CD4-positive, alpha-beta memory T cell (primary cell): ENCODE results near the gene MLN. TPM values are rescaled to one million over a fixed set of nuclear protein-coding genes. Genes with fewer than 3 reads are reported as not detected.

ENCODE experiments used
- CTCF ChIA-PET: fragments of 350-600 bp; sonication (Branson Sonifier 250); formaldehyde crosslinking; loops from one replicate; lab custom pipeline; 2021; ENCODE audit warnings: inconsistent platforms; ENCODE audit not compliant: partially characterized antibody; lab: Charles Lee
- POLR2A ChIA-PET: fragments of 350-600 bp; sonication (Branson Sonifier 250); formaldehyde crosslinking; loops from one replicate; lab custom pipeline; 2021; ENCODE audit not compliant: partially characterized antibody; lab: Charles Lee
- DNase-seq, 5 donors: peaks; one replicate each; pipeline versions ENCODE4 v3.0.0 to v3.0.0-alpha.2; 2020 to 2022; ENCODE audit warnings: mixed read lengths in 1 of 5
- H3K27ac ChIP-seq: one replicate; pipeline ENCODE4 v1.7.0; 2013; ENCODE audit warnings: low read depth, low read length
- H3K27me3 ChIP-seq: 2 replicates; pipeline ENCODE4 v1.7.0; 2013; ENCODE audit warnings: mild to moderate bottlenecking, low read length, moderate library complexity; ENCODE audit not compliant: insufficient read depth
- H3K36me3 ChIP-seq: 2 replicates; pipeline ENCODE4 v1.7.0; 2013; ENCODE audit warnings: mild to moderate bottlenecking, low read length, moderate library complexity; ENCODE audit not compliant: insufficient read depth
- H3K4me1 ChIP-seq: 2 replicates; pipeline ENCODE4 v1.7.0; 2013; ENCODE audit warnings: mild to moderate bottlenecking, low read length, moderate library complexity; ENCODE audit not compliant: insufficient read depth
- H3K4me3 ChIP-seq, 2 donors: one replicate each; pipeline ENCODE4 v1.7.0; 2013; ENCODE audit warnings: low read length in 2 of 2, mild to moderate bottlenecking in 1 of 2
- H3K9me3 ChIP-seq, 2 donors: one replicate each; pipeline ENCODE4 v1.7.0; 2013; ENCODE audit warnings: low read length in 2 of 2, control low read depth in 1 of 2; ENCODE audit not compliant: control insufficient read depth in 1 of 2
- H3K27ac Mint-ChIP-seq, 7 donors: one replicate each; pipeline ENCODE4 v1.8.0; 2020 to 2021; ENCODE audit warnings: mixed read lengths in 7 of 7, mild to moderate bottlenecking in 6 of 7, inconsistent platforms in 3 of 7, moderate library complexity in 3 of 7
- H3K27me3 Mint-ChIP-seq, 2 donors: one replicate each; pipeline ENCODE4 v1.8.0; 2020 to 2021; ENCODE audit warnings: mixed read lengths in 2 of 2
- H3K36me3 Mint-ChIP-seq, 2 donors: one replicate each; pipeline ENCODE4 v1.8.0; 2020 to 2021; ENCODE audit warnings: mixed read lengths in 2 of 2, inconsistent platforms in 1 of 2, mild to moderate bottlenecking in 1 of 2
- H3K4me1 Mint-ChIP-seq, 4 donors: one replicate each; pipeline ENCODE4 v1.8.0; 2020 to 2021; ENCODE audit warnings: mixed read lengths in 4 of 4, mild to moderate bottlenecking in 1 of 4
- H3K4me3 Mint-ChIP-seq, 8 donors: one replicate each; pipeline ENCODE4 v1.8.0; 2020 to 2021; ENCODE audit warnings: mixed read lengths in 8 of 8, mild to moderate bottlenecking in 7 of 8, moderate library complexity in 6 of 8, inconsistent platforms in 3 of 8
- H3K9me3 Mint-ChIP-seq, 8 donors: one replicate each; pipeline ENCODE4 v1.8.0; 2020 to 2021; ENCODE audit warnings: mixed read lengths in 8 of 8, mild to moderate bottlenecking in 5 of 8, inconsistent platforms in 3 of 8, moderate library complexity in 1 of 8
- intact Hi-C: fragments of 100-400 bp; cut with micrococcal nuclease; formaldehyde crosslinking; loops from one replicate; pipeline ENCODE4 v1.15.1; 2023
- polyA plus RNA-seq, 2 donors: library from polyadenylated mRNA; unstranded; fragments of 300-500 nt; fragmentation: Illumina TruSeq; gene quantifications; one replicate each; pipeline ENCODE4 v1.2.3, GENCODE V29; 2021
- total RNA-seq, 2 experiments: library from RNA; stranded (reverse); gene quantifications; one replicate each; pipeline ENCODE4 v1.2.3, GENCODE V29; 2021

MLN gene
- total RNA-seq (not detected), polyA plus RNA-seq (not detected)

DNA sequence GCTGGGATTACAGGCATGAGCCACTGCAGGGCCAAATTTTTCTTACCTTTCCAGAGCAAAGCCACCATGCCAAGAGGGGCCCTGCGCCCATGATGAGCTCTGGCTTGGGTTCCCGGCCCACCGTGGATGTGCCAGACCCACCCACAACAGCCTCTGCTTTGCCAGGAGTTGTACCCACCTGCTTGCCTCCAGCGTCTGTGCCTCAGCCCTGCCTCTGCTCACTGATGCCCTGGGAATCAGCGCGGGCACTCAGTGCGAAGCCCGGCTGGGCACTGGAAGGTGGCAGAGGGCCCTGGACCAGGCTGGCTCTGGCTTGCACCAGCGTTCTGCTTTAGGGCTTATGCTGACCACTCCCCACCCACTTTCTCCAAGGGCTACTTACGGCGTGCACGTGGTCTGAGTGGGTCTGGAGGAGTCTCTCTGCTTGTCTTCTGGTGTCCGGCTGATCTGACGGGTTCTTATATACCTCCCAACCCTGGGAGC, at the start of gene MLN:
MLN (minus strand) TSS at position 433 of the 483 bp plus-strand sequence. CDS start 2,840 bp downstream, outside the sequence.
- Histone ChIP-seq H3K27ac (no peak within 1 kb of the TSS), H3K4me1 (peaks cover 14% of the 10 kb centered on the region), H3K9me3 (no peaks in the 10 kb centered on the region), H3K27me3 (no peaks in the 10 kb centered on the region), H3K36me3 (no peaks in the 10 kb centered on the region), H3K4me3 (no peak within 1 kb of the TSS)
- Mint-ChIP-seq H3K36me3 (no peaks in the 10 kb centered on the region), H3K9me3 (no peaks in the 10 kb centered on the region), H3K27ac (no peak within 1 kb of the TSS), H3K27me3 (peaks cover 6 to 13% of the 10 kb centered on the region in 2 donors), H3K4me3 (no peak within 1 kb of the TSS), H3K4me1 (peaks cover 10 to 24% (median 15%) of the 10 kb centered on the region in 4 donors)
- CTCF ChIA-PET = interaction anchor here (0.9 to 1.3 kb wide), 2 partner anchors 33 to 223 kb away, joined by 3 to 4 read pairs; no protein-coding TSS in a partner anchor
- DNase-seq = no peak
- intact Hi-C loops = no loop called here
- POLR2A ChIA-PET = no interaction called here

GRCh38 chr6:33853026-33853425, 49.2 kb upstream of the MLN start:
- peaks cover 9% of the 10 kb centered on the region for H3K27me3 ChIP-seq
- Mint-ChIP-seq H3K4me3 (no peak overlapping the region), H3K9me3 (peaks cover 0 to 2% (median 0%) of the 10 kb centered on the region in 8 donors), H3K36me3 (no peaks in the 10 kb centered on the region), H3K27ac (no peak overlapping the region), H3K4me1 (peaks cover 20 to 36% (median 26%) of the 10 kb centered on the region in 4 donors), H3K27me3 (peaks cover 0 to 5% of the 10 kb centered on the region in 2 donors)
- H3K4me1 ChIP-seq = peaks cover 29% of the 10 kb centered on the region
- DNase-seq = no peak
- CTCF ChIA-PET = interaction anchor here (8.8 kb wide), 1 partner anchor 173 kb away, joined by 58 read pairs; no protein-coding TSS in a partner anchor
- POLR2A ChIA-PET = no interaction called here
- intact Hi-C loops = no loop called here
- no peak overlapping the region for H3K4me3 ChIP-seq
- H3K9me3 ChIP-seq = no peaks in the 10 kb centered on the region
- H3K27ac ChIP-seq = no peak overlapping the region
- no peaks in the 10 kb centered on the region for H3K36me3 ChIP-seq

DNA sequence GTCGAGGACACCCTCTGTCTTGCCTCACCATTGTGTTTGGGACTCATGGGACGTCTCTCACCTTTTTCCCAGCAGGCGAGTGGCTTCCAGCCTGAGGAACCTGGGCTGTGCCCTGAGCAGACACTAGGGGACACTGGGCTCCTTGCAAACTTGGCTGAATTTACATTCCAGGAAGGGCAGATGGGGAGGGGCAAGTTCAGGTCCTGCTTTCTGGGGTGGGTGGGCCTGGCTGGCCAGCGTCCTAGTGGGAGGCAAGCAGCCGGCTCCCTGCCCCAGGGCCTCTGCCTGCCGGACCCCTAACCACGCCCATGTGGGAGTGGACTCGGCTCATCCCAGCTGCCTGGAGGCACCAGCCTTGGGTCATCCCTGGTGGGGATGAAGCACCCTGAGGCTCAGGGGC, 48.2 kb upstream of the MLN start:
- H3K9me3 ChIP-seq = no peaks in the 10 kb centered on the region
- H3K9me3 Mint-ChIP-seq = peaks cover 0 to 2% (median 0%) of the 10 kb centered on the region in 8 donors
- H3K27ac Mint-ChIP-seq = no peak overlapping the region
- peaks cover 0 to 5% of the 10 kb centered on the region in 2 donors for H3K27me3 Mint-ChIP-seq
- H3K4me3 ChIP-seq = no peak overlapping the region
- no peak overlapping the region for H3K27ac ChIP-seq
- DNase-seq = peak in 4 of 5 donors; percentile 17 to 24 (median 20)
- peaks cover 13 to 26% (median 16%) of the 10 kb centered on the region in 4 donors for H3K4me1 Mint-ChIP-seq
- ChIA-PET POLR2A (no interaction called here), CTCF (interaction anchor here (8.8 kb wide), 1 partner anchor 175 kb away, joined by 58 read pairs; no protein-coding TSS in a partner anchor)
- intact Hi-C loops = loop anchor here (1.0 kb wide), 1 partner anchor 175 kb away; no protein-coding TSS in a partner anchor
- peaks cover 9% of the 10 kb centered on the region for H3K27me3 ChIP-seq
- no peaks in the 10 kb centered on the region for H3K36me3 Mint-ChIP-seq
- H3K36me3 ChIP-seq = no peaks in the 10 kb centered on the region
- peaks cover 18% of the 10 kb centered on the region for H3K4me1 ChIP-seq
- H3K4me3 Mint-ChIP-seq = no peak overlapping the region

DNA sequence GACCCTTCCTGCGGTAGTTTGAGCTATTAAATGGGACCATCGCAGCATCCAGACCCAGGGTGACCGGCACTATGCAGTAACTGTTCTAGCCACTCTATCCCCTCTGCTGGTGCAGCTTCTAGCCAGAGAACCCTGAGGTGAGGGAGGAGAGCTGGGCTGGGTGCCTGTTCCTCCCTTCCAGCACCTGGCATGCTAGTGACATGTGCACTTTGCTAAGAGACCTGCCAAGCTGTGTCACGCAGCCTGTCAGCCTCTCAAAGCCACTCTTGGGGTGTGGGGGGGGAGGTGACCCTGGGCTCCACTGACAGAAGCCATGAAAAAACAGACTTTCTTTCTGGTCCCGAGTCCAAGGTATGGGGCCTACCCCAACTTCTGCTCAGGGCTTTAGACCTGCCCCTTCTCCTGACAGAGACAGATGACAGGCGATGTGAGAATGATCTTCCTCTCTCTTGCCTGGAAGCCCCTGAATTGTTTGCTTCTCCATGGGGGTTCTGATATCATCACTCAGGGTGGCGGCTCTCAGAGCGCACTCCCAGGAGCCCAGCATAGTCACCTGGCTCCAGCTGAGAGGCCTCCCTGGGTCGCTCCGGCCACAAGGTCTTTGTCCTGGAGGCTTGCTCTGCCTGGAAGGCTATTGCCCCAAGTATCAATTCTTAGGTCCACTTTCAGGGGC, 47.2 kb upstream of the MLN start:
- H3K36me3 Mint-ChIP-seq = no peaks in the 10 kb centered on the region
- DNase-seq = no peak
- CTCF ChIA-PET = interaction anchor here (2.3 to 8.8 kb wide), 2 partner anchors 10 to 176 kb away, joined by 5 to 58 read pairs; no protein-coding TSS in a partner anchor
- Histone ChIP-seq H3K9me3 (no peaks in the 10 kb centered on the region), H3K27me3 (peaks cover 9% of the 10 kb centered on the region), H3K36me3 (no peaks in the 10 kb centered on the region), H3K4me3 (no peak overlapping the region), H3K4me1 (peaks cover 9% of the 10 kb centered on the region), H3K27ac (no peak overlapping the region)
- no peak overlapping the region for H3K4me3 Mint-ChIP-seq
- peaks cover 0 to 2% (median 0%) of the 10 kb centered on the region in 8 donors for H3K9me3 Mint-ChIP-seq
- intact Hi-C loops = no loop called here
- no peak overlapping the region for H3K27ac Mint-ChIP-seq
- H3K4me1 Mint-ChIP-seq = peaks cover 7 to 16% (median 9%) of the 10 kb centered on the region in 4 donors
- POLR2A ChIA-PET = interaction anchor here (0.6 to 1.1 kb wide), 2 partner anchors 11 to 17 kb away, joined by 3 read pairs; no protein-coding TSS in a partner anchor
- H3K27me3 Mint-ChIP-seq = peaks cover 0 to 5% of the 10 kb centered on the region in 2 donors

- Mint-ChIP-seq H3K27ac (no peak overlapping the region), H3K9me3 (peaks cover 0 to 2% (median 0%) of the 10 kb centered on the region in 8 donors), H3K4me1 (peaks cover 2 to 9% (median 2%) of the 10 kb centered on the region in 4 donors), H3K27me3 (peaks cover 0 to 5% of the 10 kb centered on the region in 2 donors), H3K4me3 (no peak overlapping the region), H3K36me3 (no peaks in the 10 kb centered on the region)
- intact Hi-C loops = no loop called here
- no peak overlapping the region for H3K4me3 ChIP-seq
- peaks cover 2% of the 10 kb centered on the region for H3K4me1 ChIP-seq
- ChIA-PET CTCF (interaction anchor here (2.3 to 8.8 kb wide), 2 partner anchors 9 to 176 kb away, joined by 5 to 58 read pairs; no protein-coding TSS in a partner anchor), POLR2A (interaction anchor here (1.1 kb wide), 1 partner anchor 10 kb away, joined by 3 read pairs; no protein-coding TSS in a partner anchor)
- H3K36me3 ChIP-seq = no peaks in the 10 kb centered on the region
- H3K9me3 ChIP-seq = no peaks in the 10 kb centered on the region
- DNase-seq = no peak
- H3K27ac ChIP-seq = no peak overlapping the region
- H3K27me3 ChIP-seq = peaks cover 5% of the 10 kb centered on the region
Observed at GRCh38 chr6:33850296-33850695, 46.5 kb upstream of the MLN start.

DNA sequence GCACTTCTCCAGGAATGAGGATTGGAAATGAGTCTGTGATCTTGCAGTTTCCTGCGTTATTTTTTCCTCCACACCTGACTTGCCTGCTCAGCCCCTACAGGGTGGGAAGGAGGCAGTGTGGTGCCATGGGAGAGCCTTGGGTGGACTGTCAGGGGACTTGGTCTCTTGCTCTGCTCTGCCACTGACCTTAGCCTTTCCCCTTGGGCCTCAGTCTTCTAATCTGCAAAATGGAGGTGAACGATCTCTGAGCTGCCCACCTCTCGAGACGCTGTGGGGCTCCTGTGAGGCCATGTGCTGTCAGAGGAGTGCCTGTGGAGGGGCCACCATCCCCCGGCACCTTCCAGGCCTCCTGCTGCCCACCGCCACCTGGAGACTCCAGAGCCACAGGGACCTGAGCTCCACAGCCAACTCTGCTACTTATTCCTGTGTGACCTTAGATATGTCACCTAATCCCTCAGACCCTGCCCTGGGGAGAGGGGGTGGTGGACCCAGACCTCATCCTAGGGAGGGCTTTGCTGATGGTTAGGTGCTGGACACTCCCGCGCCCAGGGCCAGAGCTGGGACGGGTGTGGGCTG, 45.8 kb upstream of the MLN start:
- Histone ChIP-seq H3K4me1 (no peaks in the 10 kb centered on the region), H3K9me3 (no peaks in the 10 kb centered on the region), H3K27ac (no peak overlapping the region), H3K36me3 (no peaks in the 10 kb centered on the region), H3K27me3 (peaks cover 3% of the 10 kb centered on the region), H3K4me3 (no peak overlapping the region)
- intact Hi-C loops = no loop called here
- no peak for DNase-seq
- ChIA-PET POLR2A (interaction anchor here (1.1 kb wide), 1 partner anchor 9 kb away, joined by 3 read pairs; no protein-coding TSS in a partner anchor), CTCF (interaction anchor here (2.3 to 8.8 kb wide), 2 partner anchors 9 to 177 kb away, joined by 5 to 58 read pairs; no protein-coding TSS in a partner anchor)
- H3K4me1 Mint-ChIP-seq = peaks cover 0 to 5% (median 2%) of the 10 kb centered on the region in 4 donors
- peak overlapping the region in 1 of 7 donors; percentile 65 for H3K27ac Mint-ChIP-seq
- peaks cover 0 to 5% of the 10 kb centered on the region in 2 donors for H3K27me3 Mint-ChIP-seq
- H3K36me3 Mint-ChIP-seq = no peaks in the 10 kb centered on the region
- no peak overlapping the region for H3K4me3 Mint-ChIP-seq
- H3K9me3 Mint-ChIP-seq = no peaks in the 10 kb centered on the region
